ENCODE results near the gene C11orf24.

The C11orf24 gene

DNA sequence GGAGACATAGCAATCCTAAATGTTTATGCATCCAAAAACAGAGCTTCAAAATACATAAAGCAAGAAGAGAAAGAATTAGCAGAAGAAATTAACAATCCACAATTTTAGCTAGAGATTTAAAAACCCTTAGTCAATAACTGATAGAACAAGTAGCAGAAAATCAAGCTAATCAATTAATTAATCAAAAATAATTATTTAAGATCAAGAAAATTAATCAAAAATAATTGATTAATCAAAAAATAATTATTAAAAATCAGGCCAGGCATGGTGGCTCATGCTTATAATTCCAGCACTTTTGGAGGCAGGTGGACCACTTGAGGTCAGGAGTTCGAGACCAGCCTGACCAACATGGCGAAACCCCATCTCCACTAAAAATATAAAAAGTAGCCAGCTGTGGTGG is 29.2 kb downstream of the C11orf24 start:
- DNase-seq, result no peak

- DNase-seq, result no peak
Measured at GRCh38 chr11:68231621-68232020, 40.2 kb downstream of the C11orf24 start.

DNA sequence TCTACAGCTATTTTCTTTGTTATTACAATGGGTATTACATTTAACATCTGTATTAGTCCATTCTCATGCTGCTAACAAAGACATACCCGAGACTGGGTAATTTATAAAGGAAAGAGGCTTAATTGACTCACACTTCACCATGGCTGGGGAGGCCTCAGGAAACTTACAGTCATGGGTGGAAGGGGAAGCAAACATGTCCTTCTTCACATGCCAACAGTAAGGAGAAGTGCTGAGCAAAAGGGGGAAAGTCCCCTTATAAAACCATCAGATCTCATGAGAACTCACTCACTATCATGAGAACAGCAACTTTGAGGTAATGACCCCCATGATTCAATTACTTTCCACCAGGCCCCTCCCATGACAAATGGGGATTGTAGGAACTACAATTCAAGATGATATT is 42.2 kb downstream of the C11orf24 start:
- DNase-seq, result no peak

- DNase-seq, result no peak
Measured at GRCh38 chr11:68226421-68226820, 45.4 kb downstream of the C11orf24 start.

DNA sequence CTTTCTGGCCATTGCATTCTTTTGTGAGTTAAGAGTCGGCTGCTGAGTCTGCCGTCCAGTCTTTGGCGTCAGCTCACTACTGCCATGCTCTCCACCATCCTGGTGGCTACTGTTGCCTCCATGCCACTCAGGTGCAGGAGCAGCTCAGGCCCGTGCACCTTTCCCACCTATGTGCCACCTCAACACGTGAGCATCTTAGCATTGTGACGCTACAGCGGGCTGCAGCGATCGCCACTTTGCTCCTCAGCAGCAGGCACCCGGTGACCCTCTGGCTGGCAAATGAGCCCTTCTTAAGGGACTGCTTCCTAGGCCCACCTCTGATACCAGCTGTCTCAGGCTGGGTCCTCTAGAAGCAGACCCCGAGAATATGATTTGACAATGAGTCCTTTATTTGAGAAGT is 47.2 kb downstream of the C11orf24 start:
- DNase-seq, result no peak

DNA sequence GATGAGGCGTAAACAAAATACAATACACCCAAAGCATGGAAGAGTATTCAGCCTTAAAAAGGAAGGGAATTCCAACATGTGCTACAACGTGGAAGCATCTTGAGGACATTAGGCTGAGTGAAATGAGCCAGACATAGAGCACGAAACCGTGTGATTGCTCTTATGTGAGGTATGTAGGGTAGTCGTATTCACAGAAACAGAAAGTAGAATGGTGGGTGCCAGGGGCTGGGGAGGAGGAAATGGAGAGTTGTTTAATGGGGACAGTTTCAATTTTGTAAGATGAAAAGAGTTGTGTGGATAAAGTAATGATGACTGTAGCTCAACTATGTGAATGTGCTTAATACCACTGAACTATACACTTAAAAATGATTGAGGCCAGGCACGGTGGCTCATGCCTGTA is 48.5 kb downstream of the C11orf24 start:
- DNase-seq, result no peak

GRCh38 chr11:68221406-68221805 is 50.4 kb downstream of the C11orf24 start:
- no peak for DNase-seq

DNA sequence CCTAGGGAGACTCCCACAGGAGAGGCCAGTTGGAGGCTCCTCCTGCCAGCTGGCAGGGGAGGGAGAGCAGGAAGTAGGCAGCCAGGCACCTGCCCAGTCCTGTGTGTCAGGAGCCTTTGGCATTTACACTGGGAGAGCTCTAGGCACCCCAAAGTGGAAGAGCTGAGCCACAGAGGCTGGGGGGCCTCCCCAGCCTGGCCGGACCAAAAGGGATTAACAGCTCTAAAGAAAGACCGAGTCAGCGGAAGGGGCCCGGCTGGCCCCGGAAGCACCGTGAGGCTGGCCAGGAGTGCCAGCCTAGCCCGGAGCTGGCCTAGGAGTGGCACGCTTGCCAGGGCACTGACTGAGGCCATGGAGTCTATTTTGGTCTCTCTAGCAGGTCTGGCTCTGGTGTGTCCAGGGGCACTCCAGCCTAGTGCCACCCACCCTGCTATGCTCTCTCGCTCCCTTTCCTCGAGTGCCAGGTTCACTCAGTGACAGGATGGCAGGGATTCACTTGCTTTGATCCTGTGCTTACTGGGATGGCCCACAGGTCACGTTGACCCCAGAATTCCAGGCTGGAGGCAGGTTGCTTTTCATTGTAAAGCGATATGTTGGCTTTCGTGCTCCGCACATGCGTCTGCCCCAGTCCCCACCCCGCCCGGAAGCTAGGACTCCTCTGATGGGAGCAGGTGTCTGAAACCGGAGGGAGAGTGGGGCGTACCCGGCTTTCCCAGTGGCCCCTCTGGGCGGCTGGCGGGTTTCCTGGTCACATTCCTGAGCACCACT is 55.4 kb downstream of the C11orf24 start:
- no peak for DNase-seq

- no peak for DNase-seq
Measured at GRCh38 chr11:68215524-68216170, 56.1 kb downstream of the C11orf24 start.

- DNase-seq, result no peak
Measured at GRCh38 chr11:68215087-68215445, 56.7 kb downstream of the C11orf24 start.

DNA sequence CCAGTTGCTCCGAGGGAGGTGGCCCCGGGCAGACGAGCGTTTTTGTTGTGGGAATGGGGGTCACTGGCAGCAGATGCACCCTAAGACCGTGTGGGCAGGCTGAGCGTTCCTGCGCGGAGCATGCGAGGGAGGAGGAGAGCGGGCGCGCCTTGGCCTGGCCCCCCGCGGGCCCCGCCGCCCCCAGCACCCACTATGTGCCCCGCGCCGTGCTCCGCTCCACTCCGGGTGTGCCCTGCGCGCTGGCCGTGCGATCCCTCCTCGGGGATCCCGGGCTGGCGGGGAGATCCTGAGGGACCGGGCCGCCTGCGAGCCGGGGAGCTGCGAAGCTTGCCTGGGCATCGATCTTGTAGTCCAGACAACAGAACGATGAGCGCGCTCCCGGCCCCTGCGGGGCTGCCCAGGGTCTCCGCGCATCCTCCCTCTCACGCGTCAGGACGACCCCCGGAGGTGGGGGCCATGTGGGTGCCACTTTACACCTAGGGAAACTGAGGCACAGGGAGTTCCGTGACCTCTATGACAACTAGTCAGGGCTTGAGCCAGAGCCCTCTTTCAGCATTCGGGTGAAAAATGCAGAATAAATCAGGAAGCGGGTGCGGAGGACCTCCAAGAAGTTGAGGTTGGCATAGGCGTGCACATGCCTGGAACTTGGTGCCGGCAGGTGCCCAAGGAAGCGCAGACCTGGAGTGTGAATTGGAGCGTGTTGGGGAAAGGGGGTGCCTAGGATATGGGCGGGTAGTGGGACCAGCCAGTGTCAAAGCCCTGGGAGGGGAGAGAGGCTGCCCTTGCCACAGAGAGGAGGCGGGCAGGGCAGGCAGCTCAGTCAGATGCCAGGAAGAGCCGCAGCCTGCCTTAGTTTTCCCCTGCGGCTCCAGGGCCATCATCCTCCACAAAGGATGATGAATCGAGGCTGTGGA is 57.3 kb downstream of the C11orf24 start:
- DNase-seq, result no peak

GRCh38 chr11:68213555-68214172 is 58.1 kb downstream of the C11orf24 start:
- peak; percentile 77 for DNase-seq

- no peak for DNase-seq
Measured at GRCh38 chr11:68213135-68213515, 58.6 kb downstream of the C11orf24 start, which contains the start of gene KMT5B. KMT5B (minus strand) TSS chr11:68213296; CDS start chr11:68190076, 23,220 bp downstream.

- DNase-seq, result peak; percentile 20
Measured at GRCh38 chr11:68212421-68213134, 59.2 kb downstream of the C11orf24 start.

DNA sequence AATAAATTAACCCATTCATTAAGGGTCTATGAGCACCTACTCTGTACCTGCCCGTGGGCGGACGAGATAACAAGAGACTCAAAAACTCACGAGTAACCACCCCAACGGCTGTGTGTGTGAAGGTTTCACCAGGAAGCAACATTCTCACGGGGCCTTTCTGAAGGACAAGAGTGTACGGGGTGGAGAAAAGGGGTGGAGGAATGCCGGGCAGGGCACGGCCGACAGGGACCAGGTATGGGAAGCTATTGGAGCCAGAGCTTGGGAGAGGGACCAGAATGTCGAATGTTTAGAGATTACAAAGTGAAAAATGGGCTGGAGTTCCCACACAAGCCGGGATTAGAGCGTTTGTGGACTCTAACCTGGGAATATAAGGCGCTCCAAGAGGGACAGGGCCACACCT is 60.2 kb downstream of the C11orf24 start:
- no peak for DNase-seq
